Measurements from ENCODE around the gene GFAP.
A peak's percentile ranks its signal among the peaks of the same experiment; 100 is the strongest.
"Not testable (repeated sequence)": the region's sequence is repeated elsewhere in the genome, so short reads cannot be mapped to it uniquely, and the experiment has no call there.

GFAP gene

DNA sequence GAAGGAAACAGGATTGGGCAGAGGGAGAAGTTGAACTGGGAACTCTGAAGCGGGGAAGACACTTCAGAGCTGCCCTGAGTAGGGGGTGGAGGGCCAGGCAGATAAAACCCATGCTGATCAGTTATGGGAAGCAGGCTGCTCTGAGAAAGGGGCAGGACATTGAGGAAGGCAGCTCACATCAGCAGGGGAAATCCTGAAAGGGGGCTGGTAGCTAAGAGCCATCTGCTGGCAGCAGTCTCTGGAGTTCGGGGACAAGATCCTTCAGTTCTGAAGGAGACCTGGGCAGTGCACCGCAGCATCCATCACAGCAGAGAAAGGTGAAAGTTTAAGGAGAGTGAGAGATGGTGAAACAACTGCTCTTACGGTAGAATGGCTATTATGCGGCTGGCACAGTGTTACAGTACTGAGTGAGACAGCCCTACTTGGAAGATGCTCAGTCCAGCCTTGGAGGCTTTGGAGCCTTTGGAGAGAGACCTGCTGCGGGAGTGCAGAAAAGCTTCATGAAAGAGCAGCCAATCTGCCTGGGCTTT lies 37.7 kb upstream of the GFAP start:
- H3K4me3 ChIP-seq (ENCODE audit: low read depth, low read length) = no peak overlapping the region
- TF ChIP-seq, protein P1, sequence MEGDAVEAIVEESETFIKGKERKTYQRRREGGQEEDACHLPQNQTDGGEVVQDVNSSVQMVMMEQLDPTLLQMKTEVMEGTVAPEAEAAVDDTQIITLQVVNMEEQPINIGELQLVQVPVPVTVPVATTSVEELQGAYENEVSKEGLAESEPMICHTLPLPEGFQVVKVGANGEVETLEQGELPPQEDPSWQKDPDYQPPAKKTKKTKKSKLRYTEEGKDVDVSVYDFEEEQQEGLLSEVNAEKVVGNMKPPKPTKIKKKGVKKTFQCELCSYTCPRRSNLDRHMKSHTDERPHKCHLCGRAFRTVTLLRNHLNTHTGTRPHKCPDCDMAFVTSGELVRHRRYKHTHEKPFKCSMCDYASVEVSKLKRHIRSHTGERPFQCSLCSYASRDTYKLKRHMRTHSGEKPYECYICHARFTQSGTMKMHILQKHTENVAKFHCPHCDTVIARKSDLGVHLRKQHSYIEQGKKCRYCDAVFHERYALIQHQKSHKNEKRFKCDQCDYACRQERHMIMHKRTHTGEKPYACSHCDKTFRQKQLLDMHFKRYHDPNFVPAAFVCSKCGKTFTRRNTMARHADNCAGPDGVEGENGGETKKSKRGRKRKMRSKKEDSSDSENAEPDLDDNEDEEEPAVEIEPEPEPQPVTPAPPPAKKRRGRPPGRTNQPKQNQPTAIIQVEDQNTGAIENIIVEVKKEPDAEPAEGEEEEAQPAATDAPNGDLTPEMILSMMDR (IDR thresholded peaks at IDR 0.05; ENCODE audit: borderline replicate concordance, insufficient read depth, low read depth, low read length) = no peak

DNA sequence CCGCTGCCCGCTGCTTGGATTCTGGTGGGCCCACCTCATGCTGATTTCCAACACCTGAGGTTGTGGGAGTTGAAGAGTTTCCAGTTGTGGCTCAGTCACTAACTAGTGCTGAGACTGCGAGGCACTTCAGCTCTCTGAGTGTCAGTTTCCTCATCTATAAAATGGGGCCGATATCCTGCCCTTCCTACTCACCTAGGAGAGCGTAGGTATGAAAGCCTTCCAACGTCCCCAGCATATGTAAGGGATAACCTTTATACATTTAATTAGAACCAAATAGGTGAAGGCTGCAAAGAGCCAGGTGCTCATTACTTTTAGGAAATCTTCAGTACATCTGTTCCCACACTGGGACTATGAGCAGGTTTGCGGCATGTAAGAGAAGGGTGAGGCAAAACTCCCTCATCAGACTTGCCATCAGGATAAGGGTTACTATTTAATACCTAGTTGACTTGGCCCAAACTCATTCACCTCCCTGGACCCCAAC lies 33.1 kb upstream of the GFAP start:
- H3K4me3 ChIP-seq (ENCODE audit: low read depth, low read length) = peak overlapping the region; percentile 93
- TF ChIP-seq, protein P1 (IDR thresholded peaks at IDR 0.05; ENCODE audit: borderline replicate concordance, insufficient read depth, low read depth, low read length) = no peak

DNA sequence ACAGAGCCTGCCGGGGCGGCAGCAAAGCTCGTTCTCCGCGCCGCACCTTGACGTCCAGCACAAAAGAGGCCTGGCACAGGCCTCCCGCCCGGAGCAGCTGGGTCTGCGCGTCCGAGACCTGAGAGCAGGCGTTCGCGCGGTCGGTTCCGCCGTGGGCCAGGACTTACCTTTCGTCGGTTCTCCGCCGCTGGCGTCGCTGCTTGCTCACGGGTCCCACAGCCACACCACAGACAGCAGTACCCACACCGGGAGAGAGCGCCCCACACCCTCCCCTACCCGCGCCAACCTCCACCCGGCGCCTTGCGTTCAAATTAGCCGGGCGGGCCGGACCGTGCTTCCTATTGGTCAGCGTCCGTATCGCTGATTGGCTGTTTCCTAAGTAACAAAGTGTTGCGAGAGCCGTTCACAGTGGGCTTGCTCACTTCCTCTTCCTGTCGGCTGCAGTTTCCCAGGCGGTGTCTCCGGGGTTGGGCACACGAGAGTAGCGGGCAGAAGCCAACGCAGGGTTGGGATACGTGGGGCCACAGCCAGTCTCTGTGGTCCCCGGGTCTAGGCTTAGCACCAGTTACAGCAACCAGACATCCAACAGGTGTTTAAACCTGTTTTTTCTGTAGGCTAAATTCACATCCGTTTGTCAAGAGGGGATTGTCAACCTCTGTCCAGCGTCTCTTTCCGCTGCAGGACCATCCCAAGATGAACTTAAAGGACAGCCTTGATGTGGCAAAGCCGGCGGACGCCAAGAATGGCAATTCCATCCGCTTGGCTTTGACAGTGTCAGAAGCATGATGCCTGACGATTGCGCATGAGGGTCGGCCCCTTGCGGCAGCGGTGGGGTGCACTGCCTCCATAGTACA lies 32.4 kb upstream of the GFAP start, which contains the start of gene KIF18B:
TSS of gene KIF18B (minus strand) at position 313 of the 854 bp plus-strand sequence. CDS start 11,429 bp downstream, outside the sequence.
- TF ChIP-seq, protein P1 (IDR thresholded peaks at IDR 0.05; ENCODE audit: borderline replicate concordance, insufficient read depth, low read depth, low read length) = no peak

DNA sequence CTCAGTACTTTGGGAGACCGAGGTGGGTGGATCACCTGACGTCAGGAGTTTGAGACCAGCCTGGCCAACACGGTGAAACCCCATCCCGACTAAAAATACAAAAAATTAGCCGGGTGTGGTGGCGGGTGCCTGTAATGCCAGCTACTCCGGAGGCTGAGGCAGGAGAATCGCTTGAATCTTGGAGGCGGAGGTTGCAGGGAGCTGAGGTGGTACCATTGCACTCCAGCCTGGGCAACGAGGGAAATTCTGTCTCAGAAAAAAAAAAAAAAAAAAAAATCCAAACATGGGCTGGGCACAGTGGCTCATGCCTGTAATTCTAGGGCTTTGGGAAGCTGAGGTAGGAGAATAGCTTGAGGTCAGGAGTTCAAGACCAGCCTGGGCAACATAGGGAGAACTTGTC lies 30.4 kb upstream of the GFAP start:
- not testable (repeated sequence) for H3K4me3 ChIP-seq (ENCODE audit: low read depth, low read length)

More for the DNA sequence above, 32.4 kb upstream of the GFAP start, which contains the start of gene KIF18B:
- peak within 1 kb of the TSS; percentile 93 for H3K4me3 ChIP-seq (ENCODE audit: low read depth, low read length)

DNA sequence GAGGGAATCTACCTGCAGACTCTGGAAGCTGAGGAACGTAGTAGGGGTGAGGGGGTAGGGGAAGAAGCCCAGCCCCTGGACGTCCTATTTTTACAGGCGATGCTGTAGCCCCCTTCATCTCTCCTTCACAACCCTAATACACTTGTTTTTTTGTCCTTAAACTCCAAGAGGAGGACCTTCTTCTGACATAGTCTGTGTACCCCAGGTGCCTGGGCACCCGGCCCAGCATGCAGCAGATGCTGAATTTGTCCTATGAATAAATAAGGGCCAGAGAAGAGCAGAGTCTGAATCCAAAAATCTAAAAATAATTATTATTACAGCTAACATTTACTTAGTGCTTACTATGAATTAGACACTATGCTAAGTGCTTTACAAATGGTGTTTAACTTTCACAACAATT lies 27.2 kb upstream of the GFAP start:
- TF ChIP-seq, protein P1 (IDR thresholded peaks at IDR 0.05; ENCODE audit: borderline replicate concordance, insufficient read depth, low read depth, low read length) = no peak

DNA sequence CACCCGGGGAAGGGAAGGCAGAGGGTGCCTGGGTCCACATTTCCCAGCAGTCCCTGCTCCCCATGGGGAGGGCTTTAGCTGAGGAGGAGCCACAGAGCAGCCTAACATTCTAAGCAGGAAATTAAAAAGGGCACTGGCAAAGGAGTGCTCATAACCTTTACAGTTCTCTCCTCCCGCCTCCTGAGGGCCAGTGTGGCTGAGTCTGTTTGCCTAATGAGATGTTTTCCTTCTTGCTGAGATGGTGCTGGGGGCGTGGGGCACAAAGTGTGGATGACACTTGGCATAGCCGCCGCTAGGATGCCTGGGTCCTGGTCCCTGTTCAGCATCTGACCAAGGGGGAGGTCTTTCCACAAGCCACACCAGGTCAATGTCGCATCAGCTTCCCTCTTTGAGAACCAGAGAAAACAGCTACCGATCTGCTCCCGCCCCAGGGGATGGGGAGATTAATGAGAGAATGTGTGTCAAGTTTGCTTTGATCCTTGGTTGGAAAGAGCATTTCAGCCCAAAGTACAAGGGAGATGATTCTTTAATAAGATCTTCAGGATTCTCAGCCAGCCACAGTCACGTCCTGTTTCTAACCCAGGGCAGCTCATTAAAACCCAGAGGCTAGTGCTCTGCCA lies 26.5 kb upstream of the GFAP start:
- H3K4me3 ChIP-seq (ENCODE audit: low read depth, low read length) = no peak overlapping the region
- TF ChIP-seq, protein P1 (IDR thresholded peaks at IDR 0.05; ENCODE audit: borderline replicate concordance, insufficient read depth, low read depth, low read length) = no peak

More for the DNA sequence above, 27.2 kb upstream of the GFAP start:
- no peak overlapping the region for H3K4me3 ChIP-seq (ENCODE audit: low read depth, low read length)

DNA sequence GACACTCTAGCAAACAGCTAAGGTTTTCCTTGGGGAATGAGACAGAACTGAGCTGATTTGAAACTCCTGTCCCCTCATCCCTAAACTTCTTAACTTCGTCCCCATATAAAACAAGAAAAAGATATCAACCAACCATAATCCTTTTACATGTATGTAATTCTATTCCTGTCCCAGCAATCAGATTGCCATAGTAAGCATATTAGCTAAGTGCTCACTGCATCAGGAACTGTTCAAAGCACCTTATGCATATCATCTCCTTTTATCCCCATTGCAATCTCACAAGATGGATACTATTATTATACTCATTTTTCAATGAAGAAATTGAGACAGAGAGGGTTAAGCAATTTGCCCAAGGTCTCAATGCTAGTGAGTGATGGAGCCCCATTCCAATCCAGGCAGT lies 25.5 kb upstream of the GFAP start:
- TF ChIP-seq, protein P1 (IDR thresholded peaks at IDR 0.05; ENCODE audit: borderline replicate concordance, insufficient read depth, low read depth, low read length) = no peak
- no peak overlapping the region for H3K4me3 ChIP-seq (ENCODE audit: low read depth, low read length)

Data from GM12875 (cell line).